ENCODE results near the gene CCS.
A peak's percentile ranks its signal among the peaks of the same experiment; 100 is the strongest.
"Not testable (repeated sequence)": the region's sequence is repeated elsewhere in the genome, so short reads cannot be mapped to it uniquely, and the experiment has no call there.

CCS gene

GRCh38 chr11:66638177-66639065 is 45.4 kb downstream of the CCS start, which contains the start of gene RBM4:
Gene RBM4 (plus strand): TSS chr11:66638703. CDS start chr11:66639712, 1,009 bp downstream.
- CTCF ChIA-PET = interaction anchor here (0.7 to 1.3 kb wide), 4 partner anchors 11 to 46 kb away, joined by 3 to 5 read pairs (median 4); partner anchors contain the start of genes CCDC87 and RBM4B
- POLR2A ChIA-PET = interaction anchor here (0.7 to 7.5 kb wide), 23 partner anchors 9 to 417 kb away, joined by 3 to 84 read pairs (median 5); partner anchors contain the start of genes CCDC87, CCS, CTSF and RBM14

DNA sequence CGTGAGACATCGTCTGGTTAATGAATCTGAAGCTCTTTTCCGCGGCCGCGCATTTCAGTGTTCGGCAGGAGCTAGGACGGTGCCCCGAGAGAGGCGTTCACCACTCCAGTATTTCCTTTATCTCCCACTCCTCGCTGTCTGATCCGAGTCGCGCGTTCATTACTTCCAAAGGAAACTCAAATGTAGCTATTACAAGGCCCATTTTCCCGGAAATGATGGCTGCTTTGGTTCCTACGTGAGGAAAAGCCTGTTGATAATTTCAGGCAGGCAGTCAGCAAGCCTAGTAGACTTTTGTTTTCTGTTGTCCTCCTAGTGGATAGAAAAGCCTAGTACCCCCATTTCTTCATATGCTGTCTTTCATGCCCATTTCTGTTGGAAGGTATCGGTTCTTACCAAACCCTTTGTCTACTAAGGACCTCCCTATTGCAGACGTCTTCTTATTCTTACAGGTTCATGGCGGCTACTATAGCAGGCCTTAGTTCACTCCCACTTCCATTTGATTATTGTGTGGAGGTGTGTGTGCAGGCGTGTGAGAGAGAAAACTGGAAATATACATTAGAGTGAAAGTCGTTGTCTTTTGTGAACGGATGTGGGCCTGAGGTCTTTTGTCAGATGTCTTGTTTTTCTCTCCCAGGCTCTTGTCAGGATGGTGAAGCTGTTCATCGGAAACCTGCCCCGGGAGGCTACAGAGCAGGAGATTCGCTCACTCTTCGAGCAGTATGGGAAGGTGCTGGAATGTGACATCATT is 46.3 kb downstream of the CCS start:
- DNase-seq (ENCODE audit: extremely low spot score) = no peak
- CTCF ChIA-PET = interaction anchor here (1.1 kb wide), 1 partner anchor 22 kb away, joined by 3 read pairs; no protein-coding TSS in a partner anchor
- POLR2A ChIA-PET = interaction anchor here (0.9 to 7.5 kb wide), 12 partner anchors 9 to 253 kb away, joined by 3 to 84 read pairs (median 12); partner anchors contain the start of genes CCDC87, CCS, CTSF and RBM14
- TF ChIP-seq, protein P1, sequence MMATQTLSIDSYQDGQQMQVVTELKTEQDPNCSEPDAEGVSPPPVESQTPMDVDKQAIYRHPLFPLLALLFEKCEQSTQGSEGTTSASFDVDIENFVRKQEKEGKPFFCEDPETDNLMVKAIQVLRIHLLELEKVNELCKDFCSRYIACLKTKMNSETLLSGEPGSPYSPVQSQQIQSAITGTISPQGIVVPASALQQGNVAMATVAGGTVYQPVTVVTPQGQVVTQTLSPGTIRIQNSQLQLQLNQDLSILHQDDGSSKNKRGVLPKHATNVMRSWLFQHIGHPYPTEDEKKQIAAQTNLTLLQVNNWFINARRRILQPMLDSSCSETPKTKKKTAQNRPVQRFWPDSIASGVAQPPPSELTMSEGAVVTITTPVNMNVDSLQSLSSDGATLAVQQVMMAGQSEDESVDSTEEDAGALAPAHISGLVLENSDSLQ (IDR thresholded peaks at IDR 0.05) = no peak
- TF ChIP-seq FOXM1 (IDR thresholded peaks at IDR 0.05; ENCODE audit: borderline replicate concordance) = no peak
- no peak for TF ChIP-seq LEF1 (IDR thresholded peaks at IDR 0.05; ENCODE audit: borderline replicate concordance)
- no peak for TF ChIP-seq ARNT (IDR thresholded peaks at IDR 0.05)
- no peak for TF ChIP-seq L3MBTL2 (conservative IDR thresholded peaks at IDR 0.05)
- no peak for TF ChIP-seq ZNF384 (IDR thresholded peaks at IDR 0.05)
- no peak for TF ChIP-seq HDGF (IDR thresholded peaks at IDR 0.05; ENCODE audit: borderline replicate concordance)
- TF ChIP-seq FOXA1 (IDR thresholded peaks at IDR 0.05) = no peak
- TF ChIP-seq CTBP1 (IDR thresholded peaks at IDR 0.05; ENCODE audit: borderline replicate concordance) = no peak

More at GRCh38 chr11:66638177-66639065, 45.4 kb downstream of the CCS start, which contains the start of gene RBM4:
- peak; percentile 97 for DNase-seq (ENCODE audit: extremely low spot score)
- TF ChIP-seq HDGF (IDR thresholded peaks at IDR 0.05; ENCODE audit: borderline replicate concordance) (no peak), LEF1 (IDR thresholded peaks at IDR 0.05; ENCODE audit: borderline replicate concordance) (no peak), TARDBP (IDR thresholded peaks at IDR 0.05) (no peak), L3MBTL2 (conservative IDR thresholded peaks at IDR 0.05) (peak; percentile 94), NFRKB (IDR thresholded peaks at IDR 0.05) (0 out of 2 replicates have a peak, but pooled peaks have one; percentile 48), ELF4 (IDR thresholded peaks at IDR 0.05) (peak; percentile 24; the same call in 1 of the 2 replicates), SP1 (IDR thresholded peaks at IDR 0.05) (no peak), FOXM1 (IDR thresholded peaks at IDR 0.05; ENCODE audit: borderline replicate concordance) (no peak)
- TF ChIP-seq, protein P1 (IDR thresholded peaks at IDR 0.05) = peak; percentile 99

GRCh38 chr11:66639814-66640340 is 46.9 kb downstream of the CCS start:
- POLR2A ChIA-PET = interaction anchor here (2.3 to 7.5 kb wide), 4 partner anchors 8 to 47 kb away, joined by 20 to 84 read pairs (median 23); partner anchors contain the start of genes CCDC87, CCS, RBM14 and RBM4B
- CTCF ChIA-PET = interaction anchor here (0.6 kb wide), 1 partner anchor 13 kb away, joined by 6 read pairs; no protein-coding TSS in a partner anchor

DNA sequence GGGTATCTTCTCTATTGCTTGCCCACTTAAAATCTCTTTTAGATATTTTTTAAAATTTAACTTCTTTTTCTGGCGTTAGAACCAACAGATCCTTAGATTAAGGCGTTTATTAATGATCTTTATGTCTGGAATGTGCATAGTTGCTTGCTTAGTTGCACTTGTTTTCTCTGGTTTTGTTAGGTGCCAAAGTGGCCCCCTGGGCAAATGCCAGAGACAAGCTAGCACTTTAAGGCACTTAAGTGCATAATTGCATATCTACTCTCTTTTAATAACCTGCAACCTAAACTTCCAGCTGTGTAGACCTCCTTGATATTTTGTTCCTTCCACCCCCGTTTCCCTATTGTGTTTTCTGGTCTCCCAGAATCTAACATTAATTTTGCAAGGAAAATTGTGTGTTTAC is 48.8 kb downstream of the CCS start:
- TF ChIP-seq BHLHE40 (IDR thresholded peaks at IDR 0.05; ENCODE audit: borderline replicate concordance) (no peak), NFRKB (IDR thresholded peaks at IDR 0.05) (no peak), L3MBTL2 (conservative IDR thresholded peaks at IDR 0.05) (no peak), ELF4 (IDR thresholded peaks at IDR 0.05) (no peak), SUZ12 (IDR thresholded peaks at IDR 0.05) (no peak), LEF1 (IDR thresholded peaks at IDR 0.05; ENCODE audit: borderline replicate concordance) (no peak)
- CTCF ChIA-PET = no interaction called here
- DNase-seq (ENCODE audit: extremely low spot score) = no peak
- POLR2A ChIA-PET = no interaction called here

More at GRCh38 chr11:66639814-66640340, 46.9 kb downstream of the CCS start:
- DNase-seq (ENCODE audit: extremely low spot score) = not testable (repeated sequence)

GRCh38 chr11:66643745-66644437 is 50.9 kb downstream of the CCS start:
- DNase-seq (ENCODE audit: extremely low spot score) = no peak
- ChIA-PET POLR2A (no interaction called here), CTCF (interaction anchor here (0.6 kb wide), 1 partner anchor 34 kb away, joined by 4 read pairs; the partner anchor contains the start of gene RBM4B)
- TF ChIP-seq ARNT (IDR thresholded peaks at IDR 0.05) (no peak), FOXM1 (IDR thresholded peaks at IDR 0.05; ENCODE audit: borderline replicate concordance) (no peak), SUZ12 (IDR thresholded peaks at IDR 0.05) (no peak), HDGF (IDR thresholded peaks at IDR 0.05; ENCODE audit: borderline replicate concordance) (no peak), NFRKB (IDR thresholded peaks at IDR 0.05) (no peak), CTBP1 (IDR thresholded peaks at IDR 0.05; ENCODE audit: borderline replicate concordance) (no peak), TARDBP (IDR thresholded peaks at IDR 0.05) (no peak), LEF1 (IDR thresholded peaks at IDR 0.05; ENCODE audit: borderline replicate concordance) (no peak), SP1 (IDR thresholded peaks at IDR 0.05) (no peak), L3MBTL2 (conservative IDR thresholded peaks at IDR 0.05) (no peak), ZNF384 (IDR thresholded peaks at IDR 0.05) (no peak), FOXA1 (IDR thresholded peaks at IDR 0.05) (no peak), FOXK2 (IDR thresholded peaks at IDR 0.05) (no peak), ELF4 (IDR thresholded peaks at IDR 0.05) (no peak), BHLHE40 (IDR thresholded peaks at IDR 0.05; ENCODE audit: borderline replicate concordance) (no peak)
- TF ChIP-seq, protein P1 (IDR thresholded peaks at IDR 0.05) = no peak
